IMR-90 (cell line): ENCODE measurements around the gene FSIP1. TPM values are rescaled to one million over a fixed set of nuclear protein-coding genes. Genes with fewer than 3 reads are reported as not detected.

ENCODE experiments used
- ATAC-seq: fragments of 200-7000 bp; cut with Tn5 transposase; 2 replicates; pipeline ENCODE4 v1.9.1; 2020; ENCODE audit warnings: low read depth, mild to moderate bottlenecking, moderate library complexity
- BruUV-seq: library from RNA; stranded (reverse); fragments of 400-500 nt; replicated peaks from 2 replicates; lab custom pipeline; 2021; lab: Mats Ljungman, UMichigan
- CTCF ChIA-PET: fragments of 300-600 bp; formaldehyde crosslinking; extraction: SDS; loops from one replicate; lab custom pipeline; 2021; ENCODE audit warnings: antibody characterized with exemption; lab: Yijun Ruan, JAX
- POLR2A ChIA-PET: fragments of 300-600 bp; sonication (Branson Sonifier 250); formaldehyde crosslinking; loops from one replicate; lab custom pipeline; 2022; ENCODE audit warnings: antibody characterized with exemption; ENCODE audit not compliant: unreplicated experiment; lab: Charles Lee
- DNase-seq: peaks from one replicate; pipeline ENCODE4 v3.0.0; 2013
- H2AFZ ChIP-seq: replicated peaks from 2 replicates; pipeline ENCODE3; 2013; ENCODE audit warnings: low read length, mild to moderate bottlenecking; ENCODE audit not compliant: poor library complexity
- H2AK5ac ChIP-seq: 2 replicates; pipeline ENCODE4 v1.6.1; 2013; ENCODE audit warnings: low read depth, low read length, inconsistent platforms
- H2AK9ac ChIP-seq: replicated peaks from 2 replicates; pipeline ENCODE3; 2013; ENCODE audit warnings: mild to moderate bottlenecking, low read depth, low read length, moderate library complexity; ENCODE audit not compliant: poor library complexity
- H2BK120ac ChIP-seq: 2 replicates; pipeline ENCODE4 v1.6.1; 2013; ENCODE audit warnings: low read depth, low read length, inconsistent platforms
- H2BK15ac ChIP-seq: 3 replicates; pipeline ENCODE4 v1.6.1; 2013; ENCODE audit warnings: low read depth, low read length, inconsistent platforms
- H2BK20ac ChIP-seq: 2 replicates; pipeline ENCODE4 v1.6.1; 2013; ENCODE audit warnings: low read depth, mild to moderate bottlenecking, inconsistent platforms, low read length, moderate library complexity
- H2BK5ac ChIP-seq: 2 replicates; pipeline ENCODE4 v1.6.1; 2013; ENCODE audit warnings: mild to moderate bottlenecking, low read depth, low read length, inconsistent platforms; ENCODE audit not compliant: poor library complexity, severe bottlenecking
- H3K14ac ChIP-seq: replicated peaks from 2 replicates; pipeline ENCODE4 v1.6.1; 2013; ENCODE audit warnings: low read depth, low read length, inconsistent platforms
- H3K18ac ChIP-seq: 2 replicates; pipeline ENCODE4 v1.6.1; 2013; ENCODE audit warnings: low read depth, low read length, control low read depth
- H3K23ac ChIP-seq: 2 replicates; pipeline ENCODE4 v1.6.1; 2013; ENCODE audit warnings: low read depth, low read length, inconsistent platforms
- H3K27ac ChIP-seq: 2 replicates; pipeline ENCODE4 v1.5.1; 2013; ENCODE audit warnings: mild to moderate bottlenecking, control low read depth, low read length; ENCODE audit not compliant: insufficient read depth
- H3K27me3 ChIP-seq: 2 replicates; pipeline ENCODE4 v1.6.1; 2013; ENCODE audit warnings: low read length; ENCODE audit not compliant: control insufficient read depth, insufficient read depth
- H3K36me3 ChIP-seq: 2 replicates; pipeline ENCODE4 v1.6.1; 2013; ENCODE audit warnings: low read length, mixed read lengths; ENCODE audit not compliant: control insufficient read depth, insufficient read depth
- H3K4ac ChIP-seq: 2 replicates; pipeline ENCODE4 v1.6.1; 2013; ENCODE audit warnings: low read depth, low read length, inconsistent platforms
- H3K4me1 ChIP-seq: 2 replicates; pipeline ENCODE4 v1.6.1; 2013; ENCODE audit warnings: low read length, mixed read lengths; ENCODE audit not compliant: control insufficient read depth, insufficient read depth
- H3K4me2 ChIP-seq: 2 replicates; pipeline ENCODE4 v1.6.1; 2013; ENCODE audit warnings: low read depth, mild to moderate bottlenecking, control low read depth, low read length, moderate library complexity
- H3K4me3 ChIP-seq: 2 replicates; pipeline ENCODE4 v1.5.1; 2013; ENCODE audit warnings: low read depth, mild to moderate bottlenecking, control low read depth, low read length, moderate library complexity; ENCODE audit not compliant: insufficient read depth
- H3K56ac ChIP-seq: 2 replicates; pipeline ENCODE4 v1.6.1; 2013; ENCODE audit warnings: low read length, inconsistent platforms; ENCODE audit not compliant: insufficient read depth; ENCODE audit errors: extremely low read depth
- H3K79me1 ChIP-seq, 2 experiments: 2 replicates each; pipeline ENCODE4 v1.6.1; 2013; ENCODE audit warnings: low read length in 2 of 2, inconsistent platforms in 1 of 2, low read depth in 1 of 2
- H3K9ac ChIP-seq: 2 replicates; pipeline ENCODE4 v1.6.1; 2013; ENCODE audit warnings: low read depth, low read length, control low read depth
- H3K9me1 ChIP-seq: 2 replicates; pipeline ENCODE4 v1.6.1; 2013; ENCODE audit warnings: low read length, inconsistent platforms; ENCODE audit not compliant: insufficient read depth
- H3K9me3 ChIP-seq: 2 replicates; pipeline ENCODE4 v1.6.1; 2013; ENCODE audit warnings: low read length; ENCODE audit not compliant: control insufficient read depth, insufficient read depth
- H4K20me1 ChIP-seq: 2 replicates; pipeline ENCODE4 v1.6.1; 2013; ENCODE audit warnings: low read length, inconsistent platforms; ENCODE audit not compliant: insufficient read depth
- H4K5ac ChIP-seq: 2 replicates; pipeline ENCODE4 v1.6.1; 2013; ENCODE audit warnings: mild to moderate bottlenecking, low read depth, low read length, control low read depth
- H4K8ac ChIP-seq, 2 experiments: 2 replicates each; pipeline ENCODE4 v1.6.1; 2013; ENCODE audit warnings: low read depth in 2 of 2, low read length in 2 of 2, control low read depth in 1 of 2, inconsistent platforms in 1 of 2
- H4K91ac ChIP-seq: 2 replicates; pipeline ENCODE4 v1.6.1; 2013; ENCODE audit warnings: low read depth, low read length, inconsistent platforms; ENCODE audit not compliant: insufficient read depth
- BHLHE40 ChIP-seq: fragments of 150-350 bp; IDR thresholded peaks from 2 replicates; pipeline ENCODE4 v1.6.1; 2016; ENCODE audit warnings: mild to moderate bottlenecking, low read depth, low read length
- CHD1 ChIP-seq: IDR thresholded peaks from 2 replicates; pipeline ENCODE4 v1.6.1; 2012; ENCODE audit warnings: low read depth, low read length, improper control_type of control experiment
- MXI1 ChIP-seq: IDR thresholded peaks from 2 replicates; pipeline ENCODE4 v1.6.1; 2012; ENCODE audit warnings: low read depth, mild to moderate bottlenecking, low read length, moderate library complexity, borderline replicate concordance
- NFE2L2 ChIP-seq: fragments of 150-350 bp; IDR thresholded peaks from 2 replicates; pipeline ENCODE4 v1.6.1; 2016; ENCODE audit warnings: low read depth, mild to moderate bottlenecking, low read length
- USF2 ChIP-seq: fragments of 150-350 bp; IDR thresholded peaks from 2 replicates; pipeline ENCODE4 v1.6.1; 2017; ENCODE audit warnings: mild to moderate bottlenecking, antibody characterized with exemption, low read length, low read depth
- WGBS, 2 experiments: methylation state at CpG; one replicate each; pipeline versions ENCODE4 v1.1.5 to v1.1.7; 2013; ENCODE audit warnings: missing lambda C conversion rate in 2 of 2; ENCODE audit not compliant: insufficient read length in 1 of 2; ENCODE audit errors: extremely low coverage in 2 of 2; 5-methylcytosine and 5-hydroxymethylcytosine counted together
- dilution Hi-C: fragments of 300-500 bp; cut with HindIII; formaldehyde crosslinking; loops from one replicate; pipeline ENCODE4 v1.14.3; 2018; ENCODE audit warnings: low sequenced_read_pairs; ENCODE audit not compliant: unreplicated experiment
- in situ Hi-C: fragments of 300-500 bp; cut with MboI; formaldehyde crosslinking; loops from 3 replicates; pipeline ENCODE4 v1.14.3; 2019; ENCODE audit warnings: low sequenced_read_pairs, inconsistent platforms, mixed read lengths
- intact Hi-C: fragments of 100-400 bp; cut with micrococcal nuclease; formaldehyde crosslinking; loops from 2 replicates; pipeline ENCODE4 v1.10.0; 2022
- polyA plus RNA-seq, 3 experiments: library from polyadenylated mRNA; depleted of rRNA; stranded (reverse); fragments of >200 nt; gene quantifications; 2 replicates each; pipeline ENCODE4 v1.2.3, GENCODE V29; 2012; ENCODE audit warnings: low replicate concordance in 1 of 3
- total RNA-seq: library from RNA; depleted of rRNA; stranded (reverse); fragments of >200 nt; gene quantifications from 2 replicates; pipeline ENCODE4 v1.2.3, GENCODE V29; 2012
- TF ChIP-seq, protein P1 (sequence below): fragments of 150-350 bp; IDR thresholded peaks from 2 replicates; pipeline ENCODE4 v1.6.1; 2016; ENCODE audit warnings: low read depth, mild to moderate bottlenecking, low read length, moderate library complexity, borderline replicate concordance

The FSIP1 gene
- total and polyA plus RNA-seq, 2 of the 4 experiments (the other 2 are of a cell fraction): 0.10 to 0.18 TPM

DNA sequence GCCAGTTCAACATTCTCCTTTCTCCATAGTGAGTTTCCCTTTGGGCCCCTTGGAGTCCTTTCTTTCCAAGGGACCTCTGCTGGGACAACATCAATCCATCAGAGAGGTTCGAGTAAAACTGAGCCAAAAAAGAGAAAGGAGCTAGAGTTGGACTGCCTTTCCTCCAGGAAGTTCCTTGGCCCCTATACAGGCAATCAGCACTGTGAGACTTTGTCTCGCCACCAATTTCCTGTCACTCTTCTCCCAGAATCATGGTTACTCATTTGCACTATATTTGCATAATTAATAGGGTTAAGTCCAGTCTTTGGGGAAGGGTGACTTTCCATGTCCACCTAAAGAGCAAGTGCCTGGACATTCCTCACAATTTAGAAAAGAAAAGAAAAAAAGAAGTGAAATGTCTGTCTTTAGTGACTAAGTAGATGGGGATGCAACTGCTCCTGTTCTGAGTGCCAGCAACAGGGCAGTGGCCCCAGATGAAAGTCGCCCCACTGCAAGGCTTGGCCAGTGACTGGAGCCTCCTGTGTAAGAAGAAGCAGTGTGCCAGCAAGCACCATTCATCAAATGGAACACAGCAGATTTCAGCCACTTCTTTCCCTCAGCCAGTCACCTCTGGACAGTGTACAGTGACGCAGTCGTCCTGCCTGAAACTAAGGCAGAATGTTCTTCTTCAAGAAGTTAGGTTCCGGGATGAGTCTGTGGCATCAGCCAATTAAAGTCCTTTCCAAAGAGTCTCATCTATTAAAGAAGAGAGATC is 91.6 kb downstream of the FSIP1 start:
- Histone ChIP-seq H2AFZ (peak overlapping the region; percentile 49), H3K27me3 (no peaks in the 10 kb centered on the region), H3K56ac (no peak overlapping the region), H4K20me1 (no peaks in the 10 kb centered on the region), H3K4me3 (no peak overlapping the region), H3K4me1 (peaks cover 1% of the 10 kb centered on the region; the same call in 1 of the 2 replicates), H2BK5ac (no peak overlapping the region), H3K79me1 (no peaks in the 10 kb centered on the region), H2BK15ac (no peak overlapping the region), H4K8ac (no peak overlapping the region), H3K14ac (0 out of 2 replicates have a peak overlapping the region, but pooled peaks have one; percentile 12), H4K5ac (no peak overlapping the region), H2AK5ac (no peak overlapping the region; the same call in 1 of the 2 replicates), H3K27ac (no peak overlapping the region), H3K18ac (no peak overlapping the region), H3K9me3 (no peaks in the 10 kb centered on the region), H2BK20ac (no peak overlapping the region), H3K9ac (no peak overlapping the region), H4K91ac (no peak overlapping the region), H3K4ac (no peak overlapping the region), H3K4me2 (no peak overlapping the region), H3K23ac (no peak overlapping the region), H3K36me3 (no peaks in the 10 kb centered on the region), H3K9me1 (0 out of 2 replicates have a peak, but pooled peaks cover 2% of the 10 kb centered on the region), H2BK120ac (no peak overlapping the region), H2AK9ac (no peak overlapping the region)
- WGBS, 2 experiments: 50% methylated on average over 1 of the region's 6 CpGs; no CpG with 5 or more reads in 1 of the 2 experiments
- BruUV-seq: no TSS peak
- ChIA-PET POLR2A (no interaction called here), CTCF (no interaction called here)
- in situ Hi-C loops (no loop called here), intact Hi-C loops (no loop called here), dilution Hi-C loops (no loop called here)
- TF ChIP-seq BHLHE40 (no peak), MXI1 (no peak), NFE2L2 (no peak), CHD1 (no peak), USF2 (no peak)
- TF ChIP-seq, protein P1, sequence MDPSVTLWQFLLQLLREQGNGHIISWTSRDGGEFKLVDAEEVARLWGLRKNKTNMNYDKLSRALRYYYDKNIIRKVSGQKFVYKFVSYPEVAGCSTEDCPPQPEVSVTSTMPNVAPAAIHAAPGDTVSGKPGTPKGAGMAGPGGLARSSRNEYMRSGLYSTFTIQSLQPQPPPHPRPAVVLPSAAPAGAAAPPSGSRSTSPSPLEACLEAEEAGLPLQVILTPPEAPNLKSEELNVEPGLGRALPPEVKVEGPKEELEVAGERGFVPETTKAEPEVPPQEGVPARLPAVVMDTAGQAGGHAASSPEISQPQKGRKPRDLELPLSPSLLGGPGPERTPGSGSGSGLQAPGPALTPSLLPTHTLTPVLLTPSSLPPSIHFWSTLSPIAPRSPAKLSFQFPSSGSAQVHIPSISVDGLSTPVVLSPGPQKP: no peak
- DNase-seq (no peak), ATAC-seq (no peak; the same call in 1 of the 2 replicates)
